OCI-LY7 (cell line): ENCODE measurements around the gene UNKL. TPM values are rescaled to one million over a fixed set of nuclear protein-coding genes. Genes with fewer than 3 reads are reported as not detected.

Source experiments
- BruUV-seq: library from RNA; stranded (reverse); fragments of 400-500 nt; replicated peaks from 2 replicates; lab custom pipeline; 2021; lab: Mats Ljungman, UMichigan
- CTCF ChIA-PET: fragments of 300-600 bp; sonication (Branson Sonifier 250); formaldehyde crosslinking; loops from one replicate; lab custom pipeline; 2022; ENCODE audit warnings: antibody characterized with exemption; ENCODE audit not compliant: unreplicated experiment; lab: Charles Lee
- POLR2A ChIA-PET: fragments of 300-600 bp; sonication (Branson Sonifier 250); formaldehyde crosslinking; loops from one replicate; lab custom pipeline; 2022; ENCODE audit warnings: antibody characterized with exemption; lab: Charles Lee
- DNase-seq: peaks from one replicate; pipeline ENCODE4 v3.0.0-alpha.2; 2015; ENCODE audit warnings: low spot score
- H2AFZ ChIP-seq: fragments of 200-600 bp; sonication (generic), shearing (Covaris generic); 2 replicates; pipeline ENCODE4 v1.6.1; 2014; ENCODE audit warnings: mild to moderate bottlenecking, antibody characterized with exemption, low read length, moderate library complexity
- H3K27ac ChIP-seq: fragments of 200-600 bp; sonication (generic); 2 replicates; pipeline ENCODE4 v1.5.1; 2014; ENCODE audit warnings: mixed run types, low read depth, mild to moderate bottlenecking, moderate library complexity, low read length, inconsistent platforms; ENCODE audit not compliant: poor library complexity, severe bottlenecking
- H3K36me3 ChIP-seq: fragments of 200-600 bp; sonication (generic); 2 replicates; pipeline ENCODE4 v1.6.1; 2014; ENCODE audit warnings: mild to moderate bottlenecking, antibody characterized with exemption, low read length, moderate library complexity, mixed read lengths; ENCODE audit not compliant: insufficient read depth
- H3K4me1 ChIP-seq: fragments of 200-600 bp; sonication (generic); 2 replicates; pipeline ENCODE4 v1.5.1; 2014; ENCODE audit warnings: mild to moderate bottlenecking, low read length; ENCODE audit not compliant: insufficient read depth, poor library complexity, severe bottlenecking
- H3K4me2 ChIP-seq: fragments of 200-600 bp; sonication (generic); 2 replicates; pipeline ENCODE4 v1.6.1; 2014; ENCODE audit warnings: mild to moderate bottlenecking, low read length
- H3K4me3 ChIP-seq: fragments of 200-600 bp; sonication (generic); 2 replicates; pipeline ENCODE4 v1.5.1; 2014; ENCODE audit warnings: mild to moderate bottlenecking, low read depth, low read length; ENCODE audit not compliant: poor library complexity, severe bottlenecking
- H3K79me2 ChIP-seq: fragments of 200-600 bp; sonication (generic); 2 replicates; pipeline ENCODE4 v1.6.1; 2016; ENCODE audit warnings: low read depth, mild to moderate bottlenecking, low read length, moderate library complexity, mixed read lengths; ENCODE audit not compliant: insufficient read depth
- H3K9me2 ChIP-seq: fragments of 200-600 bp; sonication (generic); 2 replicates; pipeline ENCODE4 v1.6.1; 2016; ENCODE audit warnings: mild to moderate bottlenecking, low read length, mixed read lengths; ENCODE audit not compliant: insufficient read depth
- H3K9me3 ChIP-seq: fragments of 200-600 bp; sonication (generic); 2 replicates; pipeline ENCODE4 v1.6.1; 2014; ENCODE audit warnings: mild to moderate bottlenecking, mixed run types, low read length, mixed read lengths
- H4K20me1 ChIP-seq: fragments of 200-600 bp; sonication (generic); 2 replicates; pipeline ENCODE4 v1.6.1; 2014; ENCODE audit warnings: mild to moderate bottlenecking, antibody characterized with exemption, low read length, moderate library complexity, mixed read lengths; ENCODE audit not compliant: insufficient read depth
- EZH2phosphoT487 ChIP-seq: fragments of 200-600 bp; sonication (generic); IDR thresholded peaks from 2 replicates; pipeline ENCODE4 v1.6.1; 2018; ENCODE audit warnings: low read depth, borderline replicate concordance, mild to moderate bottlenecking, mixed run types, antibody characterized with exemption, low read length, moderate library complexity, mixed read lengths
- intact Hi-C: fragments of 100-400 bp; cut with micrococcal nuclease; formaldehyde crosslinking; loops from one replicate; pipeline ENCODE4 v1.10.0; 2022; ENCODE audit not compliant: unreplicated experiment
- total RNA-seq, 2 experiments: library from RNA; depleted of rRNA in 1 of 2; stranded (reverse); fragments of >200 nt in 1 of 2; shearing (Covaris generic) in 1 of 2; gene quantifications; 2 replicates each; pipeline ENCODE4 v1.2.3, GENCODE V29; 2014 to 2022
- TF ChIP-seq, protein P1 (sequence below): fragments of 200-600 bp; sonication (generic); conservative IDR thresholded peaks from 2 replicates; pipeline ENCODE4 v1.5.1; 2014; ENCODE audit warnings: mild to moderate bottlenecking, antibody characterized with exemption, low read length, moderate library complexity, mixed read lengths

The UNKL gene
- total RNA-seq, 2 experiments from 2014 or later: 31.0 to 33.7 TPM

GRCh38 chr16:1325673-1326371 is 88.7 kb downstream of the UNKL start:
- H3K79me2 ChIP-seq: no peaks in the 10 kb centered on the region
- no peak overlapping the region for H2AFZ ChIP-seq
- BruUV-seq: no TSS peak
- no peak overlapping the region for H3K27ac ChIP-seq
- no peaks in the 10 kb centered on the region for H3K9me2 ChIP-seq
- TF ChIP-seq EZH2phosphoT487: no peak
- no peak overlapping the region for H3K4me3 ChIP-seq
- H3K36me3 ChIP-seq: peaks cover 51% of the 10 kb centered on the region
- ChIA-PET CTCF (no interaction called here), POLR2A (no interaction called here)
- no peaks in the 10 kb centered on the region for H3K9me3 ChIP-seq
- H4K20me1 ChIP-seq: no peaks in the 10 kb centered on the region
- H3K4me2 ChIP-seq: no peak overlapping the region
- intact Hi-C loops: no loop called here
- H3K4me1 ChIP-seq: peaks cover under 1% of the 10 kb centered on the region
- DNase-seq: no peak

DNA sequence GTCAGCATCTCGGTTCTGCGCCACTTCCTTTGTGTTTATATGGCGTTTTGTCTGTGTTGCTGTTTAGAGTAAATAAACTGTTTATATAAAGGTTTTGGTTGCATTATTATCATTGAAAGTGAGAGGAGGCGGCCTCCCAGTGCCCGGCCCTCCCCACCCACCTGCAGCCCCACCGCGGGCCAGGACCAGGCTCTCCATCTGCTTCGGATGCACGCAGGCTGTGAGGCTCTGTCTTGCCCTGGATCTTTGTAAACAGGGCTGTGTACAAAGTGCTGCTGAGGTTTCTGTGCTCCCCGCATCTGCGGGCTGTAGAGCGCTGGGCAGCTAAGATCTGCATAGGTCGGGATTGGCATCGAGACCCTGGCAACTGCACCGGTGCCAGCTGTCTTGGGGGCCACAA is 89.2 kb downstream of the UNKL start:
- intact Hi-C loops: no loop called here
- TF ChIP-seq, protein P1, sequence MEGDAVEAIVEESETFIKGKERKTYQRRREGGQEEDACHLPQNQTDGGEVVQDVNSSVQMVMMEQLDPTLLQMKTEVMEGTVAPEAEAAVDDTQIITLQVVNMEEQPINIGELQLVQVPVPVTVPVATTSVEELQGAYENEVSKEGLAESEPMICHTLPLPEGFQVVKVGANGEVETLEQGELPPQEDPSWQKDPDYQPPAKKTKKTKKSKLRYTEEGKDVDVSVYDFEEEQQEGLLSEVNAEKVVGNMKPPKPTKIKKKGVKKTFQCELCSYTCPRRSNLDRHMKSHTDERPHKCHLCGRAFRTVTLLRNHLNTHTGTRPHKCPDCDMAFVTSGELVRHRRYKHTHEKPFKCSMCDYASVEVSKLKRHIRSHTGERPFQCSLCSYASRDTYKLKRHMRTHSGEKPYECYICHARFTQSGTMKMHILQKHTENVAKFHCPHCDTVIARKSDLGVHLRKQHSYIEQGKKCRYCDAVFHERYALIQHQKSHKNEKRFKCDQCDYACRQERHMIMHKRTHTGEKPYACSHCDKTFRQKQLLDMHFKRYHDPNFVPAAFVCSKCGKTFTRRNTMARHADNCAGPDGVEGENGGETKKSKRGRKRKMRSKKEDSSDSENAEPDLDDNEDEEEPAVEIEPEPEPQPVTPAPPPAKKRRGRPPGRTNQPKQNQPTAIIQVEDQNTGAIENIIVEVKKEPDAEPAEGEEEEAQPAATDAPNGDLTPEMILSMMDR: no peak
- no peak for TF ChIP-seq EZH2phosphoT487
- POLR2A ChIA-PET: no interaction called here
- no peaks in the 10 kb centered on the region for H3K9me2 ChIP-seq
- H2AFZ ChIP-seq: no peak overlapping the region
- H3K36me3 ChIP-seq: peaks cover 57% of the 10 kb centered on the region
- no peak overlapping the region for H3K4me3 ChIP-seq
- no peaks in the 10 kb centered on the region for H3K9me3 ChIP-seq
- H3K27ac ChIP-seq: no peak overlapping the region
- DNase-seq: no peak
- no peaks in the 10 kb centered on the region for H3K4me1 ChIP-seq
- CTCF ChIA-PET: no interaction called here
- H3K4me2 ChIP-seq: no peak overlapping the region
- no peaks in the 10 kb centered on the region for H3K79me2 ChIP-seq
- no TSS peak for BruUV-seq
- no peaks in the 10 kb centered on the region for H4K20me1 ChIP-seq

- Histone ChIP-seq H3K4me2 (no peak overlapping the region), H2AFZ (no peak overlapping the region), H3K79me2 (no peaks in the 10 kb centered on the region), H3K27ac (no peak overlapping the region), H3K36me3 (peaks cover 66% of the 10 kb centered on the region), H3K4me1 (no peaks in the 10 kb centered on the region), H3K4me3 (no peak overlapping the region), H3K9me3 (no peaks in the 10 kb centered on the region), H3K9me2 (no peaks in the 10 kb centered on the region), H4K20me1 (no peaks in the 10 kb centered on the region)
- ChIA-PET POLR2A (no interaction called here), CTCF (no interaction called here)
- no peak for DNase-seq
- TF ChIP-seq, protein P1: no peak
- TF ChIP-seq EZH2phosphoT487: no peak
- BruUV-seq: no TSS peak
- intact Hi-C loops: no loop called here
Observed at GRCh38 chr16:1324286-1324826, 90.1 kb downstream of the UNKL start.
